ENCODE measurements around the gene LIMK2.
A peak's percentile ranks its signal among the peaks of the same experiment; 100 is the strongest.
"Not testable (repeated sequence)": the region's sequence is repeated elsewhere in the genome, so short reads cannot be mapped to it uniquely, and the experiment has no call there.

LIMK2 gene

DNA sequence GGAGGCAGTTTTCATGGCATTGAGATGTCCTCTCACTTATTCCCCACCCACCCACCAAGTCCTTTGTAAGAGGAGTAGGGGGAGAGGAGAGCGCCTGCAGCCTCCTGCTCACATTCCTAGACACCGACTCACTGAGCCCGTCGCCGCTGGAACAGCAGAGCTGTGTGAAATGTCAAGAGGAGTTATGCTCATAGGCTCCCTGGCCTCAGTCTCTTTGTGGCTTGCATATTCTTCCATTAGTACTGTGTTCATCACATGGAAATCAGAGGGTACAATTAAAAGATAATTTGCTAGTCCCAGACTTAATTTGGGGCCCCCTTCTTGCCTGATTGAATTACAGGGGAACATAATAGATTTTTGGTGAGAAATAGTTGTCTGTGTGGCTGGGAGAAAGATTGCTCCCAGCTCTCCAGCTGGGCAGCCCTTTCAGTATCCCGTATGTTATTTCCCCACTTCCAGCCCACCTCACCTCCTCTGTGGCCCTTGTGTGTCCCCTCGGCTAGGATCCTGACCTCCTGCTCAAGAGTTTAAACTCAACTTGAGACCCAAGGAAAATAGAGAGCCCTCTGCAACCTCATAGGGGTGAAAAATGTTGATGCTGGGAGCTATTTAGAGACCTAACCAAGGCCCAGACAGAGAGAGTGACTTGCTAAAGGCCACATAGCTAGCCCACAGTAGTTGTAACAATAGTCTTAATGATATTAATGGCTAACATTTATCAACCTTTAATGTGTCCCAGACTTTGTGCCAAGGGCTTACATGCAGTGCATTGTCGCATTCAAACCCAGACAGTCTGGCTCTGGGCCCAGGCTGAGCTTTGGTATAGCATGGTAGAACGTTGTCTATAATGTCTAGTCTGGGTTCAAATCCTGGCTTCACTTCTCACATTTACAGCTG lies 32.2 kb downstream of the LIMK2 start:
- no peak for DNase-seq (ENCODE audit: low read depth in 2 of 2)

DNA sequence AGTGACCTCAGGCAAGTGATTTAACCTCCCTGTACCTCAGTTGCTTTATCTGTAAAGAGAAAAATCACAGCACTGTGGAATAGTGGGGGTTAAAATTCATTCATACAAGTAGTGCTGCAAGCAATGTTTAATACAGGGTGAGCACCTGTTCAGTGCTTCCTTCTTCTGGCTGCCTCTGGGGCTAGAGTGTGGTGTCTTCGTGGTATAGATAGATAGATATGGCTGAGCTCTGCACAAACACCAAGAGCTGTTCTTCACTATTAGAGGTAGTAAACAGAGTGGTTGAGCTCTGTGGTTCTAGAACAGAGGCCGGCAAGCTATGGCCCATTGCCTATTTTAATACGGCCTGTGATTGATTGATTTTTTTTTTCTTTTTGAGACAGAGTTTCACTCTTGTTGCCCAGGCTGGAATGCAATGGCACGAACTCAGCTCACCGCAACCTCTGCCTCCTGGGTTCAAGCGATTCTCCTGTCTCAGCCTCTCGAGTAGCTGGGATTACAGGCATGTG lies 32.9 kb downstream of the LIMK2 start:
- no peak for DNase-seq (ENCODE audit: low read depth in 2 of 2)

DNA sequence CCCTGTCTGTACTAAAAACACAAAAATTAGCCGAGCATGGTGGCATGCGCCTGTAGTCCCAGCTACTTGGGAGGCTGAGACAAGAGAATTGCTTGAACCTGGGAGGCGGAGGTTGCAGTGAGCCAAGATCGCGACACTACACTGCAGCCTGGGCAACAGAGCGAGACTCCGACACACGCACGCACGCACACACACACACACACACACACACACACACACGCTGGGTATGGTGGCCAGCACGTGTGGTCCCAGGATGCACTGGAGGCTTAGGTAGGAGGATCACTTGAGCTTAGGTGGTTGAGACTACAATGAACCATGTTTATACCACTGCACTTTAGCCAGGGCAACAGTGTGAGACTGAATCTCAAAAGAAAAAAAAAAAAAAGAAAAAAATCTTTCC lies 33.9 kb downstream of the LIMK2 start:
- DNase-seq (ENCODE audit: low read depth in 2 of 2): not testable (repeated sequence)

DNA sequence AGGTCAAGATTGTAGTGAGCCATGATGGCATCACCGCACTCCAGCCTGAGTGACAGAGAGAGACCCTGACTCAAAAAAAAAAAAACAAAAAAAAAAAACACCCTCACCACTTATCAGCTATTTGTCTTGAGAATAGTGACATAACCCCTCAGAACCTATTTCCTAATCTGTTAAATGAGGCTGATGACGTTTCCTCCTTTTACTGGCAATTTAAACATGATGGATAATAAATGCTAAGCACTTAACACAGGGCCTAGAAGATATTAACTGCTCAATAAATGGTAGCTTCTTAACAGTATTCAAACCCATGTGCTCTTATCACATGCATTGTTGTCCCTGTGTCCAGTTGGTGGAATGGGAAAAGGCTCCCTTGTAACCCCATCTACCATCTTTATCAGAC lies 34.6 kb downstream of the LIMK2 start:
- DNase-seq (ENCODE audit: low read depth in 2 of 2): no peak

DNA sequence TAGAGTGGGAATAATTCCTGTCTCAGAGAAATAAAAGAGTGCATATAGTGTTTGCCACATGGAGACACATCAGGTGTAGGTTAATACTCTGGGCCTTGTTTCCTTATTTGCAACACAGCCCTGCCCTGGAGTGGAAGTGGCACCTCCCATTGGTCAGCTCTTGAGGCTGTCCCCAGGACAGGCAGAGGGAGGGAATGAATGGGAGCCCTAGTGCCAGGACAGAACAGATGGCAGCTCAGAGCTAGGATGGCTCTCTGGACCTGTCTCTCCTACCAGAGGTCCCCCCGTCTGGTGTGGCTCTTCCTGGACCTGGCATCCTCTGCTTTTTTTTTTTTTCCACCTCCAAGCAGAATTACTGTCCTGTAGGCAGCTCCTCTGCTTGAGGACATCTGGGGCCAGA lies 35.6 kb downstream of the LIMK2 start:
- no peak for DNase-seq (ENCODE audit: low read depth in 2 of 2)

DNA sequence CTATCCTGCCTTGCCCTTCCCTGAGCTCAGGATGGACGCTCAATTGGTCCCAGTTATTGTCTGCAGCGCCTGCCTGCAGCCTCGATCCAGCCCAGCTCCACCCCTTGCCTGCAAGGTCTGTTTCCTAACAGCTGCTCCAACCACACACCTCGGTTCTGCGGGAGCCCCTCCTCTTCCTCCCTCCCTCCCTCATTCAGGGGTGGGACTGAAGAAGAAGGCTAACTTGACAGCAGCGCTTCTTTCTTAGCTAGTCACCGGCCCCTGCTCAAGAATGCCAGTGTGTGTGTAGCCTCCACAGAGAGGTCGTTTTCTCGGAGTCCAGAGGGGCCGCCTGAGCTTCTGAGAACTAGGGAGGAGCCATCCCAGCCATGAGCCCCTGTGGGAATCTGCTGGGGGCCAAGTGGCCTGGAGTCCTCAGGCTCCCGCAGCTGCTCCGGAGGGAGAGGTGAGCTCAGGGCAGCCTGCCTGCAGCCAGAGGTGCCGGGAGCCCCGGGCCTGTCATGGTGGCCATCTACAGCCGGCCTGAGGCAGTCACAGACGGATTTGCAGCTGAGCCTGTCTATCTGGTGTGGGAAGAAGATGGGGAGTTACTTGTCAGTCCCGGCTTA lies 36.1 kb downstream of the LIMK2 start:
- peak; percentile 22 to 48 for DNase-seq (ENCODE audit: low read depth in 2 of 2)

DNA sequence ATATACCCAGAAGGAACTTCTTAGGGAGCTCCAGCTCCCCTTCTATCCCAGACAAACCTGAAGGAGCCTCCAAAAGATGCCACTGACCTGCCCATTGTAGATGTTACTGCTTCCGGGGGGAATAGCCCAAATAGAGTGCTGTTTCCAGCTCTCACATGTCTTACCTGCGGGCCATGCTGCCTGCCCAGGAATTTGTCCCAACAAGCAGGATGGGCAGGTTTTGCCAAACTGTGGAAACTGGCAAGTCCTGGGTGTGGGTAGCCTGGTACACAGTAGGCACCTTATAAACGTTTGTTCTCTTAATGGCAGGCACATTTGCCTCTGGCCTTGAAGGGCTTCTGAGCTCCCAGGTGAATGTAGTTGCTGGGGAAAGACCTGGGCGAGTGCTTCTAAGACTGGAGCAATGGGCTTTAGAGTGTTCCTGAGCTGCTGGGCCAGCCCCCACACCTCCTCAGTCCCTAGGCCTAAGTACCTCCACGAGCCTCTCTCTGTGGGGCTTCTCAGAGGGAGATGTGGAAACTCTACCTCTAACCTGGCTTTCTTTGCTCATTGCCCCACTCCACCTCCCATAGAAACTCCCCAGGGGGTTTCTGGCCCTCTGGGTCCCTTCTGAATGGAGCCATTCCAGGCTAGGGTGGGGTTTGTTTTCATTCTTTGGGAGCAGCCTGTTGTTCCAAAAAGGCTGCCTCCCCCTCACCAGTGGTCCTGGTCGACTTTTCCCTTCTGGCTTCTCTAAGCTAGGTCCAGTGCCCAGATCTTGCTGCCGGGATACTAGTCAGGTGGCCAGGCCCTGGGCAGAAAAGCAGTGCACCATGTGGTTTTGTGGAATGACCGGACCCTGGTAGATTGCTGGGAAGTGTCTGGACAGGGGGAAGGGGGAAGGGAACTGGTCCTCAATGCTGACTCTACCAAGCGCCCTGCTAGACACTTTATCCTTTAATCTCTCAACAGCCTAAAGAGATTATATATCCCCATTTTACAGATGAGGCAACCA lies 37.2 kb downstream of the LIMK2 start:
- no peak for DNase-seq (ENCODE audit: low read depth in 2 of 2)

DNA sequence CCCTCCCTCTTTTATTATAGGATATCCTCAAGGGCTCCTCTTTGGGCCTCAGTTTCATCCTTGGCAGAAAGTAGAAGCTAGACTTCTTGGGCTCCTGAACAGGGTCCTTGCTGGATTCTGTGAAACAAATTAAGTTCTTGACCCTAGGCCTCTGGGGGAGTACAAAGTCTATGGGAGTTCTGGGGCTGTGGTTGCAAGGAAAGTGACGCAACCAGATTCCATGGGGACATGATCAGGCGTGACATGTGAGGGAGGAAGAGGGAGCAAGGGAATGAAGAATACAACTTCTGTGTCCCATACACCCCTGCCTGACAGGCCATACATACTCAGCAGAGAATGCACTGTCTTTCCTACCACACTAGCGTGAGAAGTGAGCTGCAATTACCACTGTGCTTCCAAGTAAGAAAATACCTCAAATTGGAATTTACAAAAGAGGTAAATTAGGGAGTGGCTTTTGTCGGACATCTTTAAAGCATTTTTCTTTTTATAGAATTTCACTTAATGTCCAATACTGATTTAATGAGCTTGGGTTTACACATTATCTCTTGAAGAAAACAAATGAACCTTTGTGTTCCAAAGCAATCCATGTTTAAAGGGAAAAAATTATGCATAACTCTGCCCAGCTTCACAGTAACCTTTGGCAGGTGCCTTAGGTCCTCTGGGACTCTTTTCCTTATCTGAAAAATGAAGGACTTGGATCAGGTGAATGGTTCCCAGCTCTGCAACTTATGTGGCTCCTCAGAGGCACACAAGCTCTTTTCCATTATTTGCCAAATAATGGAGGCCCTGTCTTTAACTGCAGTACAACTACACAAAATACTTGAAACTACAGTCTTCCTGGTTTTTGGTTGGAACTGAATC lies 38.9 kb downstream of the LIMK2 start:
- no peak for DNase-seq (ENCODE audit: low read depth in 2 of 2)

DNA sequence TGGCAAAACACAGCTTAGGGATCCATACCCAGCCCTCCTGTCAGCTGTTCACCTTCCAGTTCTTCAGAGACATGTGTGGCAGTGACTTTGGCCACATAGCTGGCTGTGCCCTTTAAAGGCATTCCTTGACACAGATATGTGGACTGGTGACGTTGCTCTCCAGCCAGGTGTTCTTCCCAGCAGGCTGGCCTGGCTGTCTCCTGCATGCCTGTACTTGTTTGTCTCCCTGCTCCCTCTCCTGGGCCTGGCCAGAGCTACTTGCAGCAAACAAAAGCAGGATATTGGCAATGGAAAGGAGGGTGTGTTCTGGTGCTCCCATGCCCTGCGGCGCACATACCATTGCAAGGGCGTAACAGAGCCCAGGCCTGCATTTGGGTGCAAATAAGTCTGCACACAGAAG lies 41.9 kb downstream of the LIMK2 start:
- no peak for DNase-seq (ENCODE audit: low read depth in 2 of 2)

DNA sequence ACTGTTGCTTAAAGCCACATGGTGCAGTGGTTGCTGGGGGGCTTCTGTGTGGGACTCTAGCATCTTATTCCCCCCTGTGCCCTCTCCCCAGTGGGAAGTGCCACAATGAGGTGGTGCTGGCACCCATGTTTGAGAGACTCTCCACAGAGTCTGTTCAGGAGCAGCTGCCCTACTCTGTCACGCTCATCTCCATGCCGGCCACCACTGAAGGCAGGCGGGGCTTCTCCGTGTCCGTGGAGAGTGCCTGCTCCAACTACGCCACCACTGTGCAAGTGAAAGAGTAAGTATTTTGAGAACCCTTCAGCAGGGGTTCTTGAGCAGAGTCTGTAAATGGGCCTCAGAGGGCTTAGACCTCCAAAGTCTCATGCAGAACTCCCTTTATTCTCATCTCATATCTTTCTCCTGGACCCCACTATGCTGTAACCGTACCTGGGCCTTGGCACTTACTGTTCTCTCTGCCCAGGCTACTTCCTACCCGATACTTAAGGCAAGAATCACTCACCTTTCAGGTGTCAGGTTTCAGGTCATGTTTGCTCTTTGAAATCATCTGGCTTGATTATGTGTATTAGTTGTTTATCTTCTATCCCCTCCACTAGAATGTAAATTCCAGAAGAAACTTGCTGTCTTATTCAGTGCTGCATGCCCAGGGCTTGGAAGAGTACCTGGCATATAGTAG lies 47.8 kb downstream of the LIMK2 start:
- DNase-seq (ENCODE audit: low read depth in 2 of 2): no peak

DNA sequence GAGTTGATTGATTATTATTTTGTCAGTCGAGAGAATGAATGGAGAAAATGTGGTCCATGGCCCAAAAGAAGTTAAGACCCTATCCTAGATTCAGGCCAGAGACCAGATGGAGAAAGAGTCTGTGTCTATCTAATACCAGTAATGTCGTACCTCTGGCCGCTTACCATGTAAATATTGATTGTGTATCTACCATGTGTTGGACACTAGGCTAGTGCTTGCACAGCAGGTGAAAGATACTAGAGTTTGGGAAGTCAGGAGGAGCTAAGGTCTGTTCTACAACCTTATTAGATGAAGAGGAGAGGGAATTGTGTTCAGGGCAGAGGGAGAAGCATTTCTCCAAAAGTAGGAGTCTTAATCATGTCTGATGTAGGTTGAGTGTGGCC lies 48.4 kb downstream of the LIMK2 start:
- no peak for DNase-seq (ENCODE audit: low read depth in 2 of 2)

DNA sequence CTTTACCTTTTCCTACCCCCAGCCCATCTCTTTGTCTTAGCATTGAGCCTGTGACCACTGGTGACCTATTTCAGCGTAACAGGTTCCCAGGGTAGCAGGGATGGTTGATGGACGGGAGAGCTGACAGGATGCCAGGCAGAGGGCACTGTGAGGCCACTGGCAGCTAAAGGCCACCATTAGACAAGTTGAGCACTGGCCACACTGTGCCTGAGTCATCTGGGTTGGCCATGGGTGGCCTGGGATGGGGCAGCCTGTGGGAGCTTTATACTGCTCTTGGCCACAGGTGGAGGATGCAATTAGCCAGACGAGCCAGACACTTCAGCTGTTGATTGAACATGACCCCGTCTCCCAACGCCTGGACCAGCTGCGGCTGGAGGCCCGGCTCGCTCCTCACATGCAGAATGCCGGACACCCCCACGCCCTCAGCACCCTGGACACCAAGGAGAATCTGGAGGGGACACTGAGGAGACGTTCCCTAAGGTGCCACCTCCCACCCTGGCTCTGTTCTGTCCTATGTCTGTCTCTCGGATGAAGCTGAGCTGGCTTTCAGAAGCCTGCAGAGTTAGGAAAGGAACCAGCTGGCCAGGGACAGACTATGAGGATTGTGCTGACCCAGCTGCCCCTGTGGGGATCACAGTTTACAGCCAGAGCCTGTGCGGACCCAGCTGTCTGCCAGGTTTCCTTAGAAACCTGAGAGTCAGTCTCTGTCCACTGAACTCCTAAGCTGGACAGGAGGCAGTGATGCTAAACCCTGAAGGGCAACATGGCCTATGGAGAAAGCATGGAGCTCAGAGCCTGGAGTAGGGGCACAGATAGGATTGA lies 50.4 kb downstream of the LIMK2 start:
- no peak for DNase-seq (ENCODE audit: low read depth in 2 of 2)

DNA sequence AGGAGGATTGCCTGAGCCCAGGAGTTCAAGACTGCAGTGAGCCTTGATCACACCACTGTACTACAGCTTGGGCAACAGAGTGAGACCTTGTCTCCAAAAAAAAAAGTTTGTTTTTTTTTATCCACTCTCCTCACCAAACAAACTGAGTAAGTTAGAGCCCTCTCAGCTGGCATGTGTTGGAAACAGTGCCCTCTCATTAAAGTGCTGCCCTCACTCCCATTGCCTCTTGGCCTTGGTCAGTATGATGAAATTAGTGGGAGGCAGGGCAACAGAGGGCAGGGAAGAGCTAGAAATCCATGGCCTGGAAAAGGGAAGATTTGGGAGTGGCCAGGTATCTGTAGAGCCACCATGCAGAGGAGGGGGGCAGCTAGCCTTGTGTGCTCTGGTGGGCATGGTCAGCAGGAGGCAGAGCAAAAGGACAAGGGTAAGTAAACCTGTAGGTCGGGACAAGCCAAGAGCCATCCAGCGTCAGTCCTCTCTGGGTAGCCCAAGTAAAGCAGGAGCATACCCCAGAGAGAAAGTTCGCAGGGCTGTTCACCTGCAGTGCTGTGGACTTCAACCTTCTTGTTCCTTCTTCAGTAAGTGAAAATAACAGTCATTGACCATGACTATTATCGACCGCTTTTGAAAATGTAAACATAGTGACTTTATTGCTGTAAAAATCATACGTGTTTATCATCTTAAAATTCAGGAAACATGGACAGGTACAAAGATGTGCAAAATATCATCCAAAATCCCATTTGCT lies 52.0 kb downstream of the LIMK2 start:
- DNase-seq (ENCODE audit: low read depth in 2 of 2): no peak

DNA sequence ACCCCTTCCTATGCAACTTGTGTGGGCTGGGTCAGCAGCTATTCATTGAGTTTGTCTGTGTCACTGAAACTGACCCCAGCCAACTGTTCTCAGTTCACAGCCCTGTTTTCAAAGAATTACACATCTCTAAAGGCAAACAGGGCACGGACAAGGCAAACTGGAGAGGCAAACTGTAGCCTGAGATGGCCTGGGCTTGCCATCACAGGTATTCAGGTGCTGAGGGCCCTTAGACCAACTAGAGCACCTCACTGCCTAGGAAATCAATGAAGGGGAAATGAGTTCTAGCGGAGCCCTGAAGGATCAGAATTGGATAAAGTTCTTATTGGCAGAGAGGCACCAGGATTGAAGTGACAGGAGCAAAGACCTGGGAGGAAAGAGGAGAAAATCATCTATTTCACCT lies 56.2 kb downstream of the LIMK2 start:
- no peak for DNase-seq (ENCODE audit: low read depth in 2 of 2)

DNA sequence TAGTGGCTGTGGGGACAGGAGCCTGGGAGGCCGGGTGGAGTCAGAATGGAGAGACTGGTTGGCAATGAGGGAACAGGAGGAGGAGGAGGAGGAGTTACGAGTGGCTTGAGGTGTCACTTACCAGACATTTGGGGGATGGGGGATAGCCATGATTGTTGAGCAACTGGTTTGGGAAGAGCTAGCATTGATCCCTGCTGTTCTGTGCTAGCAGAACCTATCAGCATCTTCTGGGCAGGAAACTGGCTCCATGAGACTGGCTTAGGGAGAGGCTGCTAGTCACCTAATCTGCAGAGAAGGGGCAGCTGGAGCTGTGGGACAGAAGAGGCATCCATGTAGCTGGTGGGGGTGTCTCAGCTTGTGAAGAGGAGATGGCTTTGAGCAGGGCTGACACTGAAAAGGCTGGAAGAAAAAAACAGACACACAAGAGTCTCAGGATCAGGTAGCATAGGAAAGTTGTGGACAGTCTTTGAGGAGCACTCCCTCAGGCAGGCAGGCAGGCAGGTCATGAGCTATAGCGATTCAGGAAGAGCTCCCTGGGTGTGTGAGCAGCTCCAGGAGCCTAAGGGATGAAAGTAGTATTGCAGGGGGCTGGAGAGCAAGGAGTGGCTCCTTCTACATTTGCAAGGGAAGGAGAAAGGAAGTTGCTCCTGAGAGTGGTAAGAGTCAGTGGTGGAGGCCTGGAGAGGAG lies 57.9 kb downstream of the LIMK2 start:
- DNase-seq (ENCODE audit: low read depth in 2 of 2): no peak

DNA sequence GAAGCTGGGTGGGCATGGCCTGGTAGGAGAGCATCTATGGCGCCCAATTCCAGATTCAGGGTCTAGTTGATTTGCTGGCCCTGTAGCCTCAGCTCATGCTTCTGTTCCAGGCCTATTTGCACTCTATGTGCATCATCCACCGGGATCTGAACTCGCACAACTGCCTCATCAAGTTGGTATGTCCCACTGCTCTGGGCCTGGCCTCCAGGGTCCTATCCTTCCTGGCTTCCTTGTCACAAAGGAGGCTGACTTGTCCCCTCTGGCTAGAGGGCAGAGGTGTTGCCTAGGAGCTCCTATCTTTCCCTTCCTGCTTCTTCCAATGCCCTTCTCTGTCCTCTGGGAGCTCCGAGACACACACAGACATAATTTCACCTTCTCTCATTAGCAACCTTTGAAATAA lies 58.9 kb downstream of the LIMK2 start:
- DNase-seq (ENCODE audit: low read depth in 2 of 2): no peak

DNA sequence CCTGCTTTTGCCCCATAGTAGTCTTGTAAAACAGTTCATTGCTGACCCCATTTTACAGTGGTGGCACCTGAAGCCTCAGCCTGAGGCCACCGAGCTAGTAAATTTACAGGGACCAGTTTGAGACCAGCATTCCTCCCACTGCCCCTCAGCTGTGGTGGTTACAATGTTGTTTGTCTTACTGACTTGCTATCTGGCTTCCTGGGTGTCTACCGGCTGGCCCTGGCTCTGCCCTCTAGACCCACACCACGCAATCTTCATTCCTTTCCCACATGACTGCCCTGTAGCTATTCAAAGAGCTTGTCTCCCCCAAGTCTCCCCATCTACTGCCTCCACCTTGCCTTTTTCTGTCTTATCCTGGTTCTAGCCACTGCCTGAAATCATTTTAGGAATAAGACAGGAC lies 59.4 kb downstream of the LIMK2 start:
- no peak for DNase-seq (ENCODE audit: low read depth in 2 of 2)
